ENCODE results near the gene NELL1. TPM values are rescaled to one million over a fixed set of nuclear protein-coding genes. Genes with fewer than 3 reads are reported as not detected.

NELL1 gene
- total and polyA plus RNA-seq, 2 donors (not counting 3 experiments of a cell fraction or from before 2014, with no cell fraction given) = not detected

DNA sequence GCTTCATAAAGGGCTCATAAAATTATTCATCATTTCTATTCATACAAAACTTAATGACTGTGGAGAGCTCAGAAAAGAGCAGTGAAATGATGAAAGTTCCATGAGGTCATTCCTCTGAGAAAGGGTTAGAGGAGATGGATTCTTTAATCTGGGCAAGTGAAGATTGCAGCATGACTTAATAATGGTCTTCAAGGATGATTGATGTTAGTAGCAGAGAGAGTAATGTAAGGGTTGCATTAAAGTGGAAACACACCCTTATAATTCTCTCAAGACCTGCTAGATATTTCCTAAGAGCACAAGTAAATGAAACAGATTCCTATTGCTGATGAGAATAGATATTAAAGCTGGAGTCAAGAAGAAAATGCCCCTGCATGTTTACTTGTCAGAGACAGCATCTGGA, 811.9 kb downstream of the NELL1 start:
- CTCF ChIA-PET = no interaction called here
- no peaks in the 10 kb centered on the region for H3K9me1 ChIP-seq (replicated peaks; ENCODE audit: control insufficient read depth, extremely low read depth, insufficient read depth, low read length)

More for the DNA sequence above, 811.9 kb downstream of the NELL1 start:
- DNase-seq (ENCODE audit: low read depth, low spot score) (no peak), FAIRE-seq (no peak)
- TF ChIP-seq MAX (IDR thresholded peaks at IDR 0.05; ENCODE audit: insufficient read depth, insufficient read length) (no peak), JUN (IDR thresholded peaks at IDR 0.05; ENCODE audit: borderline replicate concordance, insufficient read depth, insufficient read length, low read depth) (no peak), POLR2A (IDR thresholded peaks at IDR 0.05; ENCODE audit: low read depth, low read length) (no peak), EZH2 (IDR thresholded peaks at IDR 0.05; ENCODE audit: borderline replicate concordance, low read depth, low read length, severe bottlenecking) (no peak), GATA2 (IDR thresholded peaks at IDR 0.05; ENCODE audit: insufficient read depth, insufficient read length, low read depth, low read length) (no peak), CTCF (IDR thresholded peaks at IDR 0.05; ENCODE audit: extremely low read depth in 1 of 2, insufficient read depth in 1 of 2, low read depth in 1 of 2, low read length in 2 of 2) (no peak), POLR2AphosphoS5 (IDR thresholded peaks at IDR 0.05; ENCODE audit: insufficient read depth, low read depth, low read length) (no peak), MYC (IDR thresholded peaks at IDR 0.05; ENCODE audit: low read depth, low read length) (no peak), FOS (IDR thresholded peaks at IDR 0.05; ENCODE audit: borderline replicate concordance, insufficient read depth, low read length) (no peak)
- H3K4me1 ChIP-seq (ENCODE audit: control insufficient read depth, extremely low read depth, insufficient read depth, low read length) = no peaks in the 10 kb centered on the region
- H3K79me2 ChIP-seq (ENCODE audit: control insufficient read depth, insufficient read depth, low read length) = no peaks in the 10 kb centered on the region
- no peaks in the 10 kb centered on the region for H4K20me1 ChIP-seq (replicated peaks; ENCODE audit: control insufficient read depth, extremely low read depth, insufficient read depth, low read length)
- peaks cover 3% of the 10 kb centered on the region for H3K9me3 ChIP-seq (replicated peaks; ENCODE audit: control insufficient read depth, insufficient read depth, low read length)
- dilution Hi-C loops (cut with MboI; ENCODE audit: extremely low pct_ligation_motif_present, low sequenced_read_pairs) = no loop called here
- no peak overlapping the region for H2AFZ ChIP-seq (ENCODE audit: low read depth, low read length)
- H3K4me2 ChIP-seq (ENCODE audit: insufficient read depth, low read length) = no peak overlapping the region
- POLR2A ChIA-PET = no interaction called here
- BruUV-seq (replicated peaks) = no TSS peak
- intact Hi-C loops (cut with micrococcal nuclease) = no loop called here
- no peak overlapping the region for H3K4me3 ChIP-seq (replicated peaks in 1 of 3; ENCODE audit: insufficient read depth in 1 of 3, low read depth in 1 of 3, low read length in 3 of 3)
- no peaks in the 10 kb centered on the region for H3K27me3 ChIP-seq (ENCODE audit: control insufficient read depth in 2 of 2, insufficient read depth in 2 of 2, low read length in 2 of 2)
- H3K27ac ChIP-seq (ENCODE audit: insufficient read depth, low read depth, low read length) = no peak overlapping the region
- no peak overlapping the region for H3K9ac ChIP-seq (replicated peaks; ENCODE audit: extremely low read depth, insufficient read depth, low read length)
- H3K36me3 ChIP-seq (ENCODE audit: control insufficient read depth in 2 of 2, extremely low read depth in 1 of 2, insufficient read depth in 2 of 2, low read length in 2 of 2) = no peaks in the 10 kb centered on the region

All from endothelial cell of umbilical vein (primary cell).